ENCODE measurements around the gene VRK2.
A peak's percentile ranks its signal among the peaks of the same experiment; 100 is the strongest.

Gene VRK2

DNA sequence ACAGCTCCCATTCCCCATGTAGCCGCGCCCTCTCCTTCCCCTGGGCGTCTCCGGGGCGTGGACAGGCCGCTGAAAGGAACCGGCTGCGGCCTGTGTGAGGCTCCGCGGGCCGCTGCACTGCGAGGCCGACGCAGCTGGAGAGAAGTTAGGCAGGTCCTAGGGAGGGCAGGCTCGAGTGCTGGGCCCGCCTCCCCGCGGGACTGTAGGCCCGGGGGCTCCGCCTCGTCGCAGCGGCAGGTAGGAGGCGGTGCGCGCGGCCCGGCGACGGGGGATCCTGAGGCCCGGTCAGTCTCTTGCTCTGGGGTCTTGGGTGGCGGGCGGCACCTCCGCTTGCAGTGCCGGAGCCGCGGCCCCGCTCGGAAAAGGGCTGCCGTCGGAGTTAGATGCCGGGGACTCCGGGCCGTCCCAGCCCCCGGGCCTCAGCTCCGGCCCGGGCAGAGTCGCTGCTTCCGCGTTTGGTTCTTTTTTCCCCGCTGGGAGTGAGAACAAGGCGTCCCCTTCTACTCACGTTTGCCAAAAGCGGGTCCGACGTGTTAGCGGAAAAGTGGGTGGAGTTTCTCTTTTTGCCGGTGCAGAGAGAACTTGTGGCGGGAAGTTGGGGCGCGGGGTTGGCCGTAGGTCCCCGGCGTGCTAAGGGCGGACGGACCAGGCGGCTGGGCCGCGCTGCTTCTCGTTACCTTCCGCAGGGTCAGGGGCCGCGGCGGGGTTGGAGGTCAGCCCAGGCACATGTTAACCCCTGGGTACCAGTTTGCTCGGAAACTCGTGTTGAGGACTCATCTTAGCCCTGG lies at the start of gene VRK2:
Gene VRK2, plus strand, starts transcription at position 222 of the 788 bp plus-strand sequence. CDS start 2,026 bp downstream, outside the sequence.
- DNase-seq = peak; percentile 79

- DNase-seq = no peak
Measured at GRCh38 chr2:58006256-58006951, 40.2 kb upstream of the VRK2 start.

- no peak for DNase-seq
Measured at GRCh38 chr2:58006952-58007284, 39.7 kb upstream of the VRK2 start.

- no peak for DNase-seq
Measured at GRCh38 chr2:58010599-58010998, 36.0 kb upstream of the VRK2 start.

- no peak for DNase-seq
Measured at GRCh38 chr2:58019229-58019628, 27.4 kb upstream of the VRK2 start.

- DNase-seq = no peak
Measured at GRCh38 chr2:58025150-58025933, 21.3 kb upstream of the VRK2 start.

DNA sequence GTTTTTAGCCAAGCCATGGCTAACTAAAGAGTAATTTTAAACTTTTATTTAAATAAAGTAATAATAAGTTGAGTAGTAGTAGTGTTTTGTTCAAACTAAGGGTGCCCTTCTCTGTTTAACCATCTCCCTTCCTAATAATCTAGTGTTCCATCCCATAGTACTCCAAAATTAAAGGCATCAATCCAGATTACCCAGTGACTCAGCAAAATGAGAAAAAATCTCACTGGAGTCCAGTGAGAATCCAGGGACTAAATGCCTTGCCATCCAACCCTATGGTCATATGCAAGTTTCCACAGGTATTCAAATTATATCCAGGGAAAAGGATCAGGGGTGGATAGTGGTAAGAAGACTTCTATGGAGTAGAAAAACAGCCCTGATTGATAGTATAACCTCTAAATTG lies 19.6 kb upstream of the VRK2 start:
- no peak for DNase-seq

DNA sequence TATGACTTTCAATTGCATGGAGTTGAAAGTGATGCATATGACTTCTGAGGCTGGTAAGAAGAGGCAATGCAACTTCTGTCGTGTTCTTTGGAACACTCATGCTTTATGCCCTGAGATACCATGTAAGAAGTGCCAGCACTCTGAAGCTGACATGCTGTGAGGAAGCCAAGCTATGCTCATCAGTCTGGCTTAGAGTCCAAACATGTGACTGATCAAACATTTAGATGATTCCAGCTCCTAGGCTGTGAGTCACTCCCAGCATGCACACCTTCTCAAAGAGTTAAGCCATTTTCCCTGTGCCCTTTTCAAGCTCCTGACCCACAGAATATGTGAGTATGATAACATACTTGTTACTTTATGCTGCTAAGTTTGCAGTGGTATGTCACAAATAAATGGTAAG lies 15.8 kb upstream of the VRK2 start:
- no peak for DNase-seq

- DNase-seq = no peak
Measured at GRCh38 chr2:58032016-58032763, 14.4 kb upstream of the VRK2 start.

DNA sequence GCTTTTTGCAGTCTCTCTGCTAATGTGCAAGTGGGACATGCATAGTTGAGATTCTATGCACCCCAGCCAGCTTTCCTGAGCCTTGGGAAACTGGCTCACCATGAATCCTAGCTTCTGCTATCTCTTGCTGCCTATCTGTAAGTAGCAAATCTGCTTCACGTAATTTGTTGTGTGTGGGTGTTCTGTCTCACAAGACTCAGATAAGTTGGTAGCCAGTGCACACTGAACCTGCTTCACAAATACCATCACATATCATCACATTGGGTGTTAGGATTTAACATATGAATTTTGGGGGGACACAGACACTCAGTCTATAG lies 13.9 kb upstream of the VRK2 start:
- no peak for DNase-seq

GRCh38 chr2:58033530-58033929 lies 13.1 kb upstream of the VRK2 start:
- no peak for DNase-seq

DNA sequence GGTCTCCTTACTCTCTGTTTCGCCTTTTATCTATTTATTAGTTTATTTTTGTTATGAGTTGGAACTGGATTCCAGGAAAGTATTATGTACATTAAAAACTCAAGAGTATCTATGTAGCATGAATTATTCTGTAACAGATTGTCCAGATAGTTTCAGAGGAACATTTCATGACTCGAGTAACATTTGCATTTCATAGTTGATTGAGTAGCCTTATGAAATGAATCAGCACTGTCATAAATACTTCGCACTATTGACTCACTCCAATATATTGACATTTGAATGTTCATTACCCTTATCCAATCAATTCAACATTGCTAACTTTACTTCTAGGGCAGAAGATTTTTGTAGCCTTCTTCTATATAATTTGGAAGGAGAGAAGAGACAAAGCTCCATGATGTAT lies 11.3 kb upstream of the VRK2 start:
- DNase-seq = no peak

- no peak for DNase-seq
Measured at GRCh38 chr2:58039170-58039611, 7.4 kb upstream of the VRK2 start.

DNA sequence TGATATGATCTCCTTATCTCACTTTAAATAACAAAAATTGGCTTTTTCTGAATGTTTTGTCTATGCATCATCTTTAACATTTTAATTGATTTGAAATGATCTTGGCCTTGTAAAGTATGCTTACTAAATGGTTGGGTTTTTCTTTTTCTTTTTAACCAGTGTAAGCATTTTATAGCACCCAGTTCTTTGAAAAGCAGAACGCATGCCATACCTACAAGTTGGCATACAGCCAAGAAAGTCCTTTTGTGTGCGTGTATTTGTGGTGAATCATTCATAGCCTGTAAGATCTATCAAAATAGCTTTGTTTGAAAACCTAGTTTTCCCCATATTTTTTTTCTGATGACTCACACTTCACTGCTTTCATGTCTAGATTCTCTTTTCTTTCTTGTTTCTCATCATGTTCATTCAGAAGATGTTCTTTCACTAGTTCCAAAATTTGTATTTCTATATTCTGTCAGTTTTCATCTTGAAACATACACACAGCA lies 4.1 kb upstream of the VRK2 start:
- peak; percentile 9 for DNase-seq

- no peak for DNase-seq
Measured at GRCh38 chr2:58044145-58044544, 2.5 kb upstream of the VRK2 start.

DNA sequence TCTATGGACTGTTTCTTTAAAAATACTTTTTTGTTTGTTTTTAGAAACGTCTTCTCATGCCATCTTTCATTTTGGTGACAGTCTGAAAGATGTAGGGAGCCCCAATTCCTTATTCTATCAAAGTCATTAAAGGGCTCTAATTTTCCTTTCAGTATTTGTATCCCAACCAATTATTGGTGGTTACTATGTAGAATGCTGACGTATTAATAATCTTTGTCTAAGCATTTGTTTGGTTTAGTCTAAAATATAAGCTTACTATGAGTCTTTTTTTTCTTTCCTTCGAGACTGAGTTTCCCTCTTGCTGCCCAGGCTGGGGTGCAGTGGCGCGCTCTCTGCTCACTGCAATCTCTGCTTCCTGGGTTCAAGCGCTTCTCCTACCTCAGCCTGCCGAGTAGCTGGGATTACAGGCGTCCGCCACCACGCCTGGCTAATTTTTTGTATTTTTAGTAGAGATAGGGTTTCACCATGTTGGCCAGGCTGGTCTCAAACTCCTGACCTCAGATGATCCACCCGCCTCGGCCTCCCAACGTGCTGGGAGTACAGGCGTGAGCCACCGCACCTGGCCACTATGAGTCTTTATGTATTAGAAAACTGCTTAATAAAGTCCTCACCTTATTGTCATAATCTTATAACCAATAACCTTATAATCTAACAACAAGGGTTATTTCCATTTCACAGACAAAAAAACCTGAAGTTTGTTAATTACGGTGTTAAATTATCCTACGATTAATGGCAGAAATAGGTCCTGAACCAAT lies 849 bp upstream of the VRK2 start:
- DNase-seq = no peak

- no peak for DNase-seq
Measured at GRCh38 chr2:58046335-58046584, 346 bp upstream of the VRK2 start.

- peak; percentile 46 for DNase-seq
Measured at GRCh38 chr2:58047373-58047935, 848 bp downstream of the VRK2 start.

GRCh38 chr2:58047961-58048360 lies 1.4 kb downstream of the VRK2 start:
- DNase-seq = peak; percentile 42

- no peak for DNase-seq
Measured at GRCh38 chr2:58051445-58051844, 4.8 kb downstream of the VRK2 start.

DNA sequence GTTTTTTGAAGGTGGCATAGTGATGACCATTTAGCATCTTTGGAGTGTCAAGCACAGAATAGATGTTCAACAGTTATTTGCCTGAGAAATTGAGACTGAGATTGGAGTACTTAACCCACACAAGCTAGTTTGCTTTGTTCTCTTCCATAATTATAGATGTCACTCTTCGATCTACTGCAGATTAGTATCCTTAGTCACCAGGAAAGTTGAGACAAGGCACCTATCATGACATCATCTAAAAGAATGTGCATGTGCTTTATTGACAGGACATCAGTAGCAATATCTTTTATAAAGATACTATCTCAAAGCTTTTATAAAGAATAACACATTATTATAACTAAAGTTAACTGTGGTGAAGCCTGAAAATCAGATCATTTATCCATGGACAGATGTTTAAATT lies 6.4 kb downstream of the VRK2 start:
- DNase-seq = no peak

DNA sequence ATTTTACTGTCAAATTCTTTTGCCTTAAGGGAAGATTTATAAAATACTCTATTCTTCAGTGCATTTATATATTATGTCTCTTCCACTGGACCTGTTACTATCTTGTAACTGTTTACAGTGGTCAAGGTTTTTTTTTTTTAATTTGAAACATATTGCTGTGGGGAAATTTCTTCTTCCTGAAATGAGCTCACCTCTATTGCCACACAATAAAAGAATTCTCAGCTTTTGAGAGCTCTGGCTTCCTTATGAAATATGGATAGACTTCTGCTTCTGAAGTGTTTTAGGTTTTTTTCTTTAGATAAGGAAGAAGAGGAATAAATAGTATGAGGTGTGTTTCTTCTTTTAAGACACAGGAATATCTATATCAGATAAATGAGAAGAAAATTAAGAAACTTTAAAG lies 7.7 kb downstream of the VRK2 start:
- no peak for DNase-seq
